RKO (cell line): ENCODE data around the gene MALAT1.
"Not testable (repeated sequence)": the region's sequence is repeated elsewhere in the genome, so short reads cannot be mapped to it uniquely, and the experiment has no call there.

ENCODE experiments used
- DNase-seq: peaks from one replicate; pipeline ENCODE4 v3.0.0-alpha.2; 2016; ENCODE audit warnings: low spot score

The MALAT1 gene

GRCh38 chr11:65498727-65498976 is 193 bp upstream of the MALAT1 start:
- DNase-seq, result no peak

GRCh38 chr11:65499713-65500386 is 1.0 kb downstream of the MALAT1 start:
- DNase-seq, result no peak

GRCh38 chr11:65500387-65501185 is 1.7 kb downstream of the MALAT1 start:
- peak; percentile 70 for DNase-seq

GRCh38 chr11:65501186-65501471 is 2.3 kb downstream of the MALAT1 start:
- peak; percentile 46 for DNase-seq

- DNase-seq, result peak; percentile 62
Observed at GRCh38 chr11:65501472-65502273, 2.8 kb downstream of the MALAT1 start.

- DNase-seq, result no peak
Observed at GRCh38 chr11:65502274-65502554, 3.4 kb downstream of the MALAT1 start.

GRCh38 chr11:65502555-65503367 is 3.9 kb downstream of the MALAT1 start:
- peak; percentile 68 for DNase-seq

- peak; percentile 51 for DNase-seq
Observed at GRCh38 chr11:65503368-65503948, 4.6 kb downstream of the MALAT1 start.

- DNase-seq, result peak; percentile 54
Observed at GRCh38 chr11:65503949-65504673, 5.3 kb downstream of the MALAT1 start.

- peak; percentile 48 for DNase-seq
Observed at GRCh38 chr11:65504674-65505465, 6.0 kb downstream of the MALAT1 start.

GRCh38 chr11:65505466-65506289 is 6.8 kb downstream of the MALAT1 start:
- DNase-seq, result peak; percentile 49

- no peak for DNase-seq
Observed at GRCh38 chr11:65506290-65506771, 7.5 kb downstream of the MALAT1 start.

GRCh38 chr11:65506772-65507505 is 8.1 kb downstream of the MALAT1 start:
- peak; percentile 84 for DNase-seq

GRCh38 chr11:65512311-65512710 is 13.5 kb downstream of the MALAT1 start:
- DNase-seq, result not testable (repeated sequence)

- DNase-seq, result no peak
Observed at GRCh38 chr11:65516135-65516968, 17.5 kb downstream of the MALAT1 start.

- DNase-seq, result not testable (repeated sequence)
Observed at GRCh38 chr11:65518941-65519549, 20.2 kb downstream of the MALAT1 start.

GRCh38 chr11:65521777-65522521 is 23.1 kb downstream of the MALAT1 start:
- not testable (repeated sequence) for DNase-seq
